Measurements from ENCODE around the gene PARP4.
"Not testable (repeated sequence)": the region's sequence is repeated elsewhere in the genome, so short reads cannot be mapped to it uniquely, and the experiment has no call there.

PARP4 gene

GRCh38 chr13:24512197-24512907 lies at the start of gene PARP4:
PARP4 (minus strand) TSS chr13:24512778; CDS start chr13:24503776, 9,002 bp downstream.
- DNase-seq: peak; percentile 47 to 77 (median 64)

- not testable (repeated sequence) for DNase-seq
Observed at GRCh38 chr13:24560579-24561187, 48.1 kb upstream of the PARP4 start.

DNA sequence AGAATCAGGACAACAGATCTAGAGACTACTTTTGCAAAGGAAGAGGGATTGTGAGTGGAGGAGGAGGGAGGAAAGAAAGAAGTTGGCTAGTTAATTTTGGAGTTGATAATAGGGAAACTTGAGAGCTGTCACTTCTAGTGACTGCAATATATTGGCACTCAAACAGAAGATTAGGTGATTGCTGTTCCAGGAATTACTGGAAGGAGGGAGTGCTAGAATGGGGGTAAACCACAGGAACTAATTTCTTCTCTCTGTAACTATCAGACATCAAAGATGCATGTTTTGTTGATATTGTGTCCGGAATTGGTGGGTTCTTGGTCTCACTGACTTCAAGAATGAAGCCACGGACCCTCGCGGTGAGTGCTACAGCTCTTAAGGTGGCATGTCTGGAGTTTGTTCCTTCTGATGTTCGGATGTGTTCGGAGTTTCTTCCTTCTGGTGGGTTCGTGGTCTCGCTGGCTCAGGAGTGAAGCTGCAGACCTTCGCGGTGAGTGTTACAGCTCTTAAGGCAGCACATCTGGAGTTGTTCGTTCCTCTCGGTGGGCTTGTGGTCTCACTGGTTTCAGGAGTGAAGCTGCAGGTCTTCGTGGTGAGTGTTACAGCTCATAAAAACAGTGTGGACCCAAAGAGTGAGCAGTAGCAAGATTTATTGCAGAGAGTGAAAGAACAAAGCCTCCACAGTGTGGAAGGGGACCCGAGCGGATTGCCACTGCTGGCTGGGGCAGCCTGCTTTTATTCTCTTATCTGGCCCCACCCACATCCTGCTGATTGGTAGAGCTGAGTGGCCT lies 47.0 kb upstream of the PARP4 start:
- not testable (repeated sequence) for DNase-seq

- no peak for DNase-seq
Observed at GRCh38 chr13:24557081-24557480, 44.5 kb upstream of the PARP4 start.

GRCh38 chr13:24553892-24554291 lies 41.3 kb upstream of the PARP4 start:
- DNase-seq: not testable (repeated sequence)

GRCh38 chr13:24541476-24542352 lies 29.1 kb upstream of the PARP4 start:
- DNase-seq: peak in 1 of 6 experiments; percentile 36

DNA sequence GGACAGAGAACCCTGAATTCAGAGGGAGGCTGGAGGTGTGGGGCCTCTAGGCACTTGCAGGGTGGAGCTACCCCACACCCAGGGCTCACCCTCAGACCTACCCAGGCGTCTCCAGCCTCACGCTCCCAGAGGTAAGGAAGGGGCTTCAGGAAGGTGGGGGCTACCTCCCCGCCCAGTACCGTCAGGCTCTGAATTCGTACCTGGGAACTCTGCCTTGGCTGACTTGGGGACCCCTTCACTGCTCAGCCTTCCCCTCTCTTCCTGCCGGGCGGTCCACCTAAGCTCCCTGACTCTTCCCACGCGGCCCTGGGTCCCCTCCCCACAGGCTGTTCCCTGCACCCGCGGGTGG lies 28.5 kb upstream of the PARP4 start:
- no peak for DNase-seq

DNA sequence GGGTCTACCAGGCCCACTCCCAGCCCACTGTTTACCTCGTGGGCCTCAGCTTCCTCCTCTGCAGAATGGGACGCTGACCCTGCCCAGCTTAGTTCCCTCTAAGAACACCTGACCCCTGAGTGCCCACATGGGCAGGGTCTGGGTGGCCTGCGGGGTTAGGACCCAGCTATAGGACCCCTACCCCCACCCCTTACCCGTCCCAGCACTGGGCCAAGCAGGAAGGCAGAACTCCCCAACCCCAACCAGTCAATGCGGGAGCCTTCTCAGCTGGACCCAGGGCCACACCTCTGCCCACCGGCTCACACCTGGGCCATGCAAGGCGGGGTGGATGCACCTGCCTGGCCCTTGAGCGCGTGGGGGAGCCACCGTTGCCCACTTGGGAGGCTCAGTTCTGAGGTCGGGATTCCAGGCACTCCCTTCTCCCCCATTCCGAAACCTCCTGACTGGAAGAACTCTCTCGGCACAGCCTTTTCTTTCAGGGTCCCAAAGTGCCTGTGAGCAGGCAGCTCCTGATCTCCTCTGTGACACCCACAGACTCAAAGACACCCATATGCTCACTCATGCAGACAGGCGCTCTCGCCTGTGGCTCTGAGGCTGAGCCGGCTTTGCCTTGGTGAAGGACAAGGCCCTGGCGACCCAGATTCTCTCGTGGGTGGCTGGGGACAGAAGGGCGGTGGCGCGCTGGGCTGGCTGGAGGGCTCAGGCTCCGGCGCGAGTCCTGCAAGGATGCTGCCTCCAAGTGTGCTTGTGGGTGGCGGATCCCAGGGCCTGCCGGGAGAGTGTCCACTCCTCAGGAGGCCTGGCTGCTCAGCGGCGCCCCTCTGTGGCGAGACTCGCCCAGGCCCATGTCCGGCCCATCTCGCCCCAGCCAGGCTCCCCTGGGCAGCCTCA lies 27.9 kb upstream of the PARP4 start:
- no peak for DNase-seq

- DNase-seq: no peak
Observed at GRCh38 chr13:24539500-24540165, 27.1 kb upstream of the PARP4 start.

DNA sequence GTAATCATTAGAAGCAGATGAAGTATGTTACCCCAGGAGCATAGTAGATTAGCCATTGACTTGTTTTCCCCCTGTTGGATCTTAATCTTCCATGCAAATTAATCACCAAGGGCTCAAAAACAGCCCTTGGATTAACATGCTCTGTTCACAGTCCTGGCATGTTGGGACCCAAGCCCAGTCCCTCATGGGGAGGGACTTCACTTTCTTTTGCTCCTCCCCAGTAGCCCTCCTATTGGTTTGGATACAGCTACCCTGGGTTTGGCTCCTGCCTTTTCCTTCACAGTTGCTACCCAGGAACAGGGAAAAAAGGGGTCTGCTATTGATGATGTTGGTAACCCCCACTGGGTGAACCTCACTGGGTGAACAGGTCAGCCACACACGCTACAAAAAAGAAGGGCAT lies 16.9 kb upstream of the PARP4 start:
- no peak for DNase-seq

DNA sequence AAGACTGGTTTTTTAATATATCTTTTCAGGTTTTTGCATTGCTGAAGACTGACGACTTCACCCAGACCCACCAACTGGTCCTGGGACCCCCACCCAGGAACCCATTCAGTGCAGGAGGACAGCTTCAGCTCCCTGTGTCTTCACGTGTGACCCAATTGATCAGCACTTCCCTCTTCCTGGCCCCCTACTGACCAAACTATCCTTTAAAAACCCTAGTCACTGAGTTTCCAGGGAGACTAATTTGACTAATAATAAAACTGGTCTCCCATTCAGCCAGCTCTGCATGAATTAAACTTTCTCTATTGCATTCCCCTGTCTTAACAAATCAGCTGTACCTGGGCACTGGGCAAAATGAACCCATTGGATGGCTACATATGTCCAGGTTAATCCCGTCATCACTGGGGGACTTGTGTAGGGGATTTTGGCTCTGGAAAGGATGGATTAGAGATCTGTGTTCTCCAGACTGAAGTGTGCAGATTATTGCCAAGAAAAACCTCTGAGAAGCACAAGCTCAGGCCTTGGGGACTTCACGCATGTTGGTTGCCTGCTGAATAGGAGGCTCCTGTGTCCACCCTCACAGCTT lies 16.3 kb upstream of the PARP4 start:
- no peak for DNase-seq

DNA sequence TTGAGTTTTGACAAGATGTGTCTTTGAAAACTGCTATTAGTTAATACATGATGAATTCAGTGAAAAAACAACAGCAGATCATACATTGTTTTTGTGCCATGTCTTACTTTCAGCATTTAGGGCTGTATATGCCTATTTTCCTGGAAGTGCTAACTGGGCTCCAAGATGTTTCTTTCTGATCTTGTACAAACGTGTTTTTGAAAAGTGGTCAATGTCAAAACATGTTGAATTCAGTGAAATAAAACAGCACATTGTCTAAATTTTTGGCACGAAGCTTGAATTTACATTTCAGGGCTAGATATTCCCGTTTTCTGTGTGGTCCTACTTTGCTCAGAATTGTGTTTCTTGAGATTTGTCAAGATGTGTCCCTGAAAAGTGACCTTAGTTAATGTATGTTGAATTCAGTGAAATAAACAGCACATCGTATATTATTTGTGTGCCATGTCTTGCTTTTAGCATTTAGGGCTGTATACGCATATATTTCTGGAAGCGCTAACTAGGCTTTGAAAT lies 14.7 kb upstream of the PARP4 start:
- no peak for DNase-seq

- no peak for DNase-seq
Observed at GRCh38 chr13:24520733-24521132, 8.2 kb upstream of the PARP4 start.

- no peak for DNase-seq
Observed at GRCh38 chr13:24516919-24517318, 4.3 kb upstream of the PARP4 start.

GRCh38 chr13:24512908-24513213 lies 283 bp upstream of the PARP4 start:
- no peak for DNase-seq

DNA sequence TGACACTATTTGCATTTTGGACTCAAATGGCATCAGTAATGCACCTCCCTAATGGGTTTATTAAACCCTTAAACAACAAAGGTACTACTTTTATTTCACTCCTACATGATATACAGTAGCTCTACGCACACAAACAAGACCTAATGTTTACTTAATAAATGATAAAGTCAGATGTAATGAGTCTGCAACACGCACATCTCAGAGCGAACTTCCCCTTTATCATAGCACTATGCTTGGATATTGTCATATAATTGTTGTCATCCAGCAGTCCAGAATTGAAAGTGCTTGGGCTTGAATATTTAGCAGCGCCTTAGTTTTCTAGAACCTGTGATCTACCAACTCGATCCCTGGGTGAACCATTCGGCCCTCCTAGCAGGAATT lies 772 bp downstream of the PARP4 start:
- no peak for DNase-seq

- DNase-seq: peak in 4 of 6 experiments; percentile 11 to 45 (median 28)
Observed at GRCh38 chr13:24511019-24511815, 1.4 kb downstream of the PARP4 start.

DNA sequence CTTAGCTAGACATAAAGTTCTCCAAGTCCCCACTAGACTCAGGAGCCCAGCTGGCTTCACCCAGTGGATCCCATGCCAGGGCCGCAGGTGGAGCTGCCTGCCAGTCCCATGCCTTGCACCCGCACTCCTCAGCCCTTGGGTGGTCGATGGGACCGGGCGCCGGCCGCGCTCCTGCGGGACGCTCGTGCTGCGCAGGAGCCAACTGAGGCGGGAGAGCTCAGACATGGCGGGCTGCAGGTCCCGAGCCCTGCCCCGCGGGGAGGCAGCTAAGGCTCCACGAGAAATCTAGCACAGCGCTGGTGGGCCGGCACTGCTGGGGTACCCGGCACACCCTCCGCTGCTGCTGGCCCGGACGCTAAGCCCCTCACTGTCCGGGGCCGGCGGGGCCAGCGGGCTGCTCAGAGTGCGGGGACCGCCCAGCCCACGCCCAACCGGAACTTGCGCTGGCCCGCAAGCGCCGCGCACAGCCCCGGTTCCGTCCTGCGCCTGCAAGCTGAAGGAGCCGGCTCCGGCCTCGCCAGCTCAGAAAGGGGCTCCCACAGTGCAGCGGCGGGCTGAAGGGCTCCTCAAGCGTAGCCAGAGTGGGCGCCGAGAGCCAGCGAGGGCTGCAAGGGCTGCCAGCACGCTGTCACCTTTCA lies 5.8 kb downstream of the PARP4 start:
- DNase-seq: no peak

GRCh38 chr13:24506283-24506682 lies 6.3 kb downstream of the PARP4 start:
- not testable (repeated sequence) for DNase-seq

Data from stimulated activated naive CD4-positive, alpha-beta T cell (primary cell).